Loucy (cell line): ENCODE measurements around the gene ZNF804A.

Experiments used
- EZH2phosphoT487 ChIP-seq: fragments of 200-600 bp; IDR thresholded peaks from 2 replicates; pipeline ENCODE4 v1.6.1; 2018; ENCODE audit warnings: antibody characterized with exemption, mild to moderate bottlenecking, moderate library complexity, borderline replicate concordance
- TF ChIP-seq, protein P1 (sequence below): fragments of 200-600 bp; sonication (generic); conservative IDR thresholded peaks from 2 replicates; pipeline ENCODE4 v1.5.1; 2014; ENCODE audit warnings: mild to moderate bottlenecking, antibody characterized with exemption, low read length

DNA sequence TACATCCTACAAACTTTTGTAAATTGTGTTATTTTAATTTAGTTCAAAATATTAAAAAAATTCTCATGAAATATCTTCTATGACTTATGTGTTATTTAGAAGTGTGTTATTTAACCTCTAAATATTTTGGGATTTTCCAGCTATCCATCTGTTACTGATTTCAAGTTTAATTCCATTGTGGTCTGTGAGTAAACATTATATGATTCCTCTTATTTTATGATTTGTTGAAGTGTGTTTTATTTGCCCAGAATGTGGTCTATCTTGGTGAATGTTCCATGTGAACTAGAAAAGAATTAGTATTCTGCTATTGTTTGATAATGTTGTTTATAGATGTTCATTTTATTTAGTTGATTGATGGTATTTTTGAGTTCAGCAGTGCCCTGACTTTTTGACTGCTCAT, 136.0 kb downstream of the ZNF804A start:
- TF ChIP-seq, protein P1, sequence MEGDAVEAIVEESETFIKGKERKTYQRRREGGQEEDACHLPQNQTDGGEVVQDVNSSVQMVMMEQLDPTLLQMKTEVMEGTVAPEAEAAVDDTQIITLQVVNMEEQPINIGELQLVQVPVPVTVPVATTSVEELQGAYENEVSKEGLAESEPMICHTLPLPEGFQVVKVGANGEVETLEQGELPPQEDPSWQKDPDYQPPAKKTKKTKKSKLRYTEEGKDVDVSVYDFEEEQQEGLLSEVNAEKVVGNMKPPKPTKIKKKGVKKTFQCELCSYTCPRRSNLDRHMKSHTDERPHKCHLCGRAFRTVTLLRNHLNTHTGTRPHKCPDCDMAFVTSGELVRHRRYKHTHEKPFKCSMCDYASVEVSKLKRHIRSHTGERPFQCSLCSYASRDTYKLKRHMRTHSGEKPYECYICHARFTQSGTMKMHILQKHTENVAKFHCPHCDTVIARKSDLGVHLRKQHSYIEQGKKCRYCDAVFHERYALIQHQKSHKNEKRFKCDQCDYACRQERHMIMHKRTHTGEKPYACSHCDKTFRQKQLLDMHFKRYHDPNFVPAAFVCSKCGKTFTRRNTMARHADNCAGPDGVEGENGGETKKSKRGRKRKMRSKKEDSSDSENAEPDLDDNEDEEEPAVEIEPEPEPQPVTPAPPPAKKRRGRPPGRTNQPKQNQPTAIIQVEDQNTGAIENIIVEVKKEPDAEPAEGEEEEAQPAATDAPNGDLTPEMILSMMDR, result no peak
- TF ChIP-seq EZH2phosphoT487, result no peak
